Measurements from ENCODE around the gene GULP1. TPM values are rescaled to one million over a fixed set of nuclear protein-coding genes. Genes with fewer than 3 reads are reported as not detected.

The GULP1 gene
- total RNA-seq, 4 donors from 2014 or later, result 43.3 to 64.8 (median 50.3) TPM

- no peaks in the 10 kb centered on the region for H3K27me3 ChIP-seq
- 89 to 90% methylated on average over 3 of the region's 3 CpGs for WGBS, 2 donors (ENCODE audit: low coverage in 1 of 2)
These were observed 151.5 kb downstream of the GULP1 start for GRCh38 chr2:188443207-188443606.

GRCh38 chr2:188444106-188444835 is 152.6 kb downstream of the GULP1 start:
- Histone ChIP-seq H3K36me3 (no peaks in the 10 kb centered on the region), H3K4me3 (no peak overlapping the region), H3K27me3 (no peaks in the 10 kb centered on the region), H3K4me1 (no peaks in the 10 kb centered on the region), H3K9me3 (no peaks in the 10 kb centered on the region), H3K27ac (no peak overlapping the region)
- TF ChIP-seq POLR2AphosphoS5 (IDR thresholded peaks at IDR 0.05) (no peak), CTCF (IDR thresholded peaks at IDR 0.05) (no peak), POLR2A (IDR thresholded peaks at IDR 0.05) (no peak), EP300 (IDR thresholded peaks at IDR 0.05) (no peak)
- 75 to 77% methylated on average over 3 of the region's 3 CpGs for WGBS, 2 donors (ENCODE audit: low coverage in 1 of 2)
- ATAC-seq, result no peak

More at GRCh38 chr2:188443207-188443606, 151.5 kb downstream of the GULP1 start:
- H3K36me3 ChIP-seq, result no peaks in the 10 kb centered on the region
- no peaks in the 10 kb centered on the region for H3K9me3 ChIP-seq
- no peak overlapping the region for H3K4me3 ChIP-seq
- no peak for TF ChIP-seq POLR2A (IDR thresholded peaks at IDR 0.05)
- no peaks in the 10 kb centered on the region for H3K4me1 ChIP-seq
- no peak for ATAC-seq
- H3K27ac ChIP-seq, result no peak overlapping the region

- no peaks in the 10 kb centered on the region for H3K36me3 ChIP-seq
- no peak overlapping the region for H3K27ac ChIP-seq
- no peak overlapping the region for H3K4me3 ChIP-seq
- ATAC-seq, result no peak
- no peak for TF ChIP-seq CTCF (IDR thresholded peaks at IDR 0.05)
- TF ChIP-seq POLR2AphosphoS5 (IDR thresholded peaks at IDR 0.05), result no peak
- no peak for TF ChIP-seq EP300 (IDR thresholded peaks at IDR 0.05)
- TF ChIP-seq POLR2A (IDR thresholded peaks at IDR 0.05), result no peak
- WGBS, 2 donors (ENCODE audit: low coverage in 1 of 2), result 93% methylated on average over 1 of the region's 1 CpG; no CpG with 5 or more reads in 1 of the 2 donors
- no peaks in the 10 kb centered on the region for H3K9me3 ChIP-seq
- peaks cover 3 to 11% (median 3%) of the 10 kb centered on the region in 3 donors for H3K4me1 ChIP-seq
- no peaks in the 10 kb centered on the region for H3K27me3 ChIP-seq
These were observed 157.9 kb downstream of the GULP1 start for GRCh38 chr2:188449561-188449960.

GRCh38 chr2:188449971-188450370 is 158.3 kb downstream of the GULP1 start:
- ATAC-seq, result no peak
- H3K27me3 ChIP-seq, result no peaks in the 10 kb centered on the region
- no peaks in the 10 kb centered on the region for H3K9me3 ChIP-seq
- H3K4me1 ChIP-seq, result peaks cover 3 to 11% (median 3%) of the 10 kb centered on the region in 3 donors
- no peak overlapping the region for H3K27ac ChIP-seq
- TF ChIP-seq CTCF (IDR thresholded peaks at IDR 0.05) (no peak), POLR2AphosphoS5 (IDR thresholded peaks at IDR 0.05) (no peak), POLR2A (IDR thresholded peaks at IDR 0.05) (no peak), EP300 (IDR thresholded peaks at IDR 0.05) (no peak)
- no peak overlapping the region for H3K4me3 ChIP-seq
- H3K36me3 ChIP-seq, result no peaks in the 10 kb centered on the region

- Histone ChIP-seq H3K9me3 (no peaks in the 10 kb centered on the region), H3K27me3 (no peaks in the 10 kb centered on the region), H3K4me3 (no peak overlapping the region), H3K4me1 (peaks cover 3 to 11% (median 3%) of the 10 kb centered on the region in 3 donors), H3K36me3 (no peaks in the 10 kb centered on the region), H3K27ac (no peak overlapping the region)
- ATAC-seq, result no peak
- no peak for TF ChIP-seq CTCF (IDR thresholded peaks at IDR 0.05)
- no peak for TF ChIP-seq EP300 (IDR thresholded peaks at IDR 0.05)
- no peak for TF ChIP-seq POLR2AphosphoS5 (IDR thresholded peaks at IDR 0.05)
- no peak for TF ChIP-seq POLR2A (IDR thresholded peaks at IDR 0.05)
- 67% methylated on average over 2 of the region's 2 CpGs for whole genome bisulfite sequencing, 2 donors (ENCODE audit: low coverage in 1 of 2)
These were observed 159.2 kb downstream of the GULP1 start for GRCh38 chr2:188450732-188451483.
